K562 (cell line): Measurements from ENCODE around the gene USP38. TPM values are rescaled to one million over a fixed set of nuclear protein-coding genes. Genes with fewer than 3 reads are reported as not detected.

Source experiments
- CLOCK ChIP-seq: fragments of 250-450 bp; sonication (Bioruptor Pico); IDR thresholded peaks from 2 replicates; pipeline ENCODE4 v1.4.0; 2020; ENCODE audit warnings: mild to moderate bottlenecking, moderate library complexity, borderline replicate concordance
- DDX20 ChIP-seq: fragments of 450-650 bp; IDR thresholded peaks from 2 replicates; pipeline ENCODE4 v1.6.1; 2016; ENCODE audit warnings: missing genetic modification characterization, low read depth, mild to moderate bottlenecking, missing compliant biosample characterization, moderate library complexity
- NFE2 ChIP-seq: IDR thresholded peaks from 2 replicates; pipeline ENCODE4 v1.6.1; 2014; ENCODE audit warnings: antibody characterized with exemption, low read depth
- PHF8 ChIP-seq: fragments of 200-600 bp; sonication (generic); IDR thresholded peaks from 2 replicates; pipeline ENCODE4 v1.6.1; 2012; ENCODE audit warnings: mixed run types, mild to moderate bottlenecking, inconsistent platforms, low read length, moderate library complexity, borderline replicate concordance
- PREB ChIP-seq: sonication (generic); formaldehyde crosslinking; IDR thresholded peaks from 2 replicates; pipeline ENCODE4 v1.8.1; 2023; ENCODE audit warnings: mild to moderate bottlenecking, missing genetic modification reagents
- ZNF408 ChIP-seq: fragments of 250-450 bp; sonication (Bioruptor Pico); IDR thresholded peaks from 2 replicates; pipeline ENCODE4 v1.4.0; 2020; ENCODE audit warnings: low read depth, mild to moderate bottlenecking, moderate library complexity
- polyA plus RNA-seq, 8 experiments: library from polyadenylated mRNA; depleted of rRNA in 4 of 8; stranded (reverse) in 5 of 8; unstranded in 3 of 8; fragments of >200 nt; fragmentation: Nextera tagmentation in 2 of 8; fragmentation: Illumina TruSeq in 1 of 8; extraction: Ambion mirVana in 2 of 8; extraction: Trizol in 1 of 8; gene quantifications; 2 replicates each; pipeline versions ENCODE4 v1.2.1 to v1.2.3, GENCODE V29; 2011 to 2014; ENCODE audit warnings: inconsistent platforms in 1 of 8, missing spikeins in 1 of 8
- total RNA-seq, 7 experiments: library from RNA; depleted of rRNA in 6 of 7; stranded (reverse); fragments of >200 nt in 6 of 7; fragmentation: Illumina TruSeq in 2 of 7; extraction: Trizol in 2 of 7; gene quantifications; 2 replicates each; pipeline versions ENCODE4 v1.2.1 to v1.2.3, GENCODE V29; 2011 to 2021; ENCODE audit warnings: low replicate concordance in 1 of 7
- TF ChIP-seq, protein P1 (sequence below): sonication (generic); formaldehyde crosslinking; IDR thresholded peaks from 2 replicates; pipeline ENCODE4 v1.8.0; 2022; ENCODE audit warnings: mild to moderate bottlenecking, missing genetic modification reagents
- TF ChIP-seq, protein P2 (sequence below): sonication (generic); formaldehyde crosslinking; IDR thresholded peaks from 2 replicates; pipeline ENCODE4 v1.8.0; 2023; ENCODE audit warnings: mild to moderate bottlenecking, missing genetic modification reagents
- TF ChIP-seq, protein P3 (sequence below): sonication (generic); formaldehyde crosslinking; IDR thresholded peaks from 2 replicates; pipeline ENCODE4 v1.8.1; 2022; ENCODE audit warnings: missing genetic modification reagents

The USP38 gene
- total and polyA plus RNA-seq, 9 of the 15 experiments (the other 6 are each of a cell fraction or from before 2014, with no cell fraction given): 4.2 to 20.6 (median 11.2) TPM

GRCh38 chr4:143185253-143186107 is 763 bp downstream of the USP38 start (continued):
- TF ChIP-seq PREB (CRISPR knock-in tag): no peak
- no peak for TF ChIP-seq NFE2
- TF ChIP-seq, protein P1, sequence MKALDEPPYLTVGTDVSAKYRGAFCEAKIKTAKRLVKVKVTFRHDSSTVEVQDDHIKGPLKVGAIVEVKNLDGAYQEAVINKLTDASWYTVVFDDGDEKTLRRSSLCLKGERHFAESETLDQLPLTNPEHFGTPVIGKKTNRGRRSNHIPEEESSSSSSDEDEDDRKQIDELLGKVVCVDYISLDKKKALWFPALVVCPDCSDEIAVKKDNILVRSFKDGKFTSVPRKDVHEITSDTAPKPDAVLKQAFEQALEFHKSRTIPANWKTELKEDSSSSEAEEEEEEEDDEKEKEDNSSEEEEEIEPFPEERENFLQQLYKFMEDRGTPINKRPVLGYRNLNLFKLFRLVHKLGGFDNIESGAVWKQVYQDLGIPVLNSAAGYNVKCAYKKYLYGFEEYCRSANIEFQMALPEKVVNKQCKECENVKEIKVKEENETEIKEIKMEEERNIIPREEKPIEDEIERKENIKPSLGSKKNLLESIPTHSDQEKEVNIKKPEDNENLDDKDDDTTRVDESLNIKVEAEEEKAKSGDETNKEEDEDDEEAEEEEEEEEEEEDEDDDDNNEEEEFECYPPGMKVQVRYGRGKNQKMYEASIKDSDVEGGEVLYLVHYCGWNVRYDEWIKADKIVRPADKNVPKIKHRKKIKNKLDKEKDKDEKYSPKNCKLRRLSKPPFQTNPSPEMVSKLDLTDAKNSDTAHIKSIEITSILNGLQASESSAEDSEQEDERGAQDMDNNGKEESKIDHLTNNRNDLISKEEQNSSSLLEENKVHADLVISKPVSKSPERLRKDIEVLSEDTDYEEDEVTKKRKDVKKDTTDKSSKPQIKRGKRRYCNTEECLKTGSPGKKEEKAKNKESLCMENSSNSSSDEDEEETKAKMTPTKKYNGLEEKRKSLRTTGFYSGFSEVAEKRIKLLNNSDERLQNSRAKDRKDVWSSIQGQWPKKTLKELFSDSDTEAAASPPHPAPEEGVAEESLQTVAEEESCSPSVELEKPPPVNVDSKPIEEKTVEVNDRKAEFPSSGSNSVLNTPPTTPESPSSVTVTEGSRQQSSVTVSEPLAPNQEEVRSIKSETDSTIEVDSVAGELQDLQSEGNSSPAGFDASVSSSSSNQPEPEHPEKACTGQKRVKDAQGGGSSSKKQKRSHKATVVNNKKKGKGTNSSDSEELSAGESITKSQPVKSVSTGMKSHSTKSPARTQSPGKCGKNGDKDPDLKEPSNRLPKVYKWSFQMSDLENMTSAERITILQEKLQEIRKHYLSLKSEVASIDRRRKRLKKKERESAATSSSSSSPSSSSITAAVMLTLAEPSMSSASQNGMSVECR: no peak
- TF ChIP-seq PHF8: 0 out of 2 replicates have a peak, but pooled peaks have one; percentile 44
- TF ChIP-seq, protein P2, sequence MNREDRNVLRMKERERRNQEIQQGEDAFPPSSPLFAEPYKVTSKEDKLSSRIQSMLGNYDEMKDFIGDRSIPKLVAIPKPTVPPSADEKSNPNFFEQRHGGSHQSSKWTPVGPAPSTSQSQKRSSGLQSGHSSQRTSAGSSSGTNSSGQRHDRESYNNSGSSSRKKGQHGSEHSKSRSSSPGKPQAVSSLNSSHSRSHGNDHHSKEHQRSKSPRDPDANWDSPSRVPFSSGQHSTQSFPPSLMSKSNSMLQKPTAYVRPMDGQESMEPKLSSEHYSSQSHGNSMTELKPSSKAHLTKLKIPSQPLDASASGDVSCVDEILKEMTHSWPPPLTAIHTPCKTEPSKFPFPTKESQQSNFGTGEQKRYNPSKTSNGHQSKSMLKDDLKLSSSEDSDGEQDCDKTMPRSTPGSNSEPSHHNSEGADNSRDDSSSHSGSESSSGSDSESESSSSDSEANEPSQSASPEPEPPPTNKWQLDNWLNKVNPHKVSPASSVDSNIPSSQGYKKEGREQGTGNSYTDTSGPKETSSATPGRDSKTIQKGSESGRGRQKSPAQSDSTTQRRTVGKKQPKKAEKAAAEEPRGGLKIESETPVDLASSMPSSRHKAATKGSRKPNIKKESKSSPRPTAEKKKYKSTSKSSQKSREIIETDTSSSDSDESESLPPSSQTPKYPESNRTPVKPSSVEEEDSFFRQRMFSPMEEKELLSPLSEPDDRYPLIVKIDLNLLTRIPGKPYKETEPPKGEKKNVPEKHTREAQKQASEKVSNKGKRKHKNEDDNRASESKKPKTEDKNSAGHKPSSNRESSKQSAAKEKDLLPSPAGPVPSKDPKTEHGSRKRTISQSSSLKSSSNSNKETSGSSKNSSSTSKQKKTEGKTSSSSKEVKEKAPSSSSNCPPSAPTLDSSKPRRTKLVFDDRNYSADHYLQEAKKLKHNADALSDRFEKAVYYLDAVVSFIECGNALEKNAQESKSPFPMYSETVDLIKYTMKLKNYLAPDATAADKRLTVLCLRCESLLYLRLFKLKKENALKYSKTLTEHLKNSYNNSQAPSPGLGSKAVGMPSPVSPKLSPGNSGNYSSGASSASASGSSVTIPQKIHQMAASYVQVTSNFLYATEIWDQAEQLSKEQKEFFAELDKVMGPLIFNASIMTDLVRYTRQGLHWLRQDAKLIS (CRISPR knock-in tag): peak; percentile 85
- TF ChIP-seq, protein P3, sequence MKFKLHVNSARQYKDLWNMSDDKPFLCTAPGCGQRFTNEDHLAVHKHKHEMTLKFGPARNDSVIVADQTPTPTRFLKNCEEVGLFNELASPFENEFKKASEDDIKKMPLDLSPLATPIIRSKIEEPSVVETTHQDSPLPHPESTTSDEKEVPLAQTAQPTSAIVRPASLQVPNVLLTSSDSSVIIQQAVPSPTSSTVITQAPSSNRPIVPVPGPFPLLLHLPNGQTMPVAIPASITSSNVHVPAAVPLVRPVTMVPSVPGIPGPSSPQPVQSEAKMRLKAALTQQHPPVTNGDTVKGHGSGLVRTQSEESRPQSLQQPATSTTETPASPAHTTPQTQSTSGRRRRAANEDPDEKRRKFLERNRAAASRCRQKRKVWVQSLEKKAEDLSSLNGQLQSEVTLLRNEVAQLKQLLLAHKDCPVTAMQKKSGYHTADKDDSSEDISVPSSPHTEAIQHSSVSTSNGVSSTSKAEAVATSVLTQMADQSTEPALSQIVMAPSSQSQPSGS (CRISPR knock-in tag): no peak
- no peak for TF ChIP-seq ZNF408 (CRISPR knock-in tag)
- no peak for TF ChIP-seq DDX20 (tag)
- TF ChIP-seq CLOCK (CRISPR knock-in tag): no peak
